ENCODE results near the gene UBE2R2. TPM values are rescaled to one million over a fixed set of nuclear protein-coding genes. Genes with fewer than 3 reads are reported as not detected.
"Not testable (repeated sequence)": the region's sequence is repeated elsewhere in the genome, so short reads cannot be mapped to it uniquely, and the experiment has no call there.

Gene UBE2R2
- total and polyA plus RNA-seq, 2 of the 4 experiments (the other 2 are of a cell fraction): 12.7 to 24.8 TPM

DNA sequence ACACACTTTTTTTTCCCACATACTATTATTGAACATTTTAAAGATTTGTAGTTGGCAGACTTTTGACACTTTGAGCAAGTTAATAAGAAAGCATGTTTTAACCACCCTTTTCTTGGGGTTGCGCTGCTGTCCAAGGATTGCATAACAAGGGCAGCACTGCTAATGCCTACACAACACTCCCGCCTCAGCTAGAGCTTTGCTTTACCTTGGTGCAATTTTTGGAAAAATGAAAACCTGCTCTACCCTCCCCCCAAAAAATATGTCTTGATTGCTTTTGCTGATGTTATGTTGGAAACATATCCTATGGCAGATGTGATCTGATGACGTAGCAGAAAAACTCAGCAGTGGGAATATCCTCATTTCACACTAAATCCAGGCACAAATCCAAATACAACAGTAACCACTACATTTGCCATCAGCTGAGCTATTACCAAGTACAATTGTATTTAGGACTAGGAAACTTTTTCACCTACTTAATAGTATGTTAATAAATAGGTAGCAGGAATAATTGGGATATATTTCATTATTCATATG is 51.5 kb downstream of the UBE2R2 start:
- in situ Hi-C loops (cut with MboI; ENCODE audit: low sequenced_read_pairs): no loop called here
- 83% methylated on average over 1 of the region's 3 CpGs; no CpG with 5 or more reads in 1 of the 2 experiments for WGBS, 2 experiments (ENCODE audit: extremely low coverage in 2 of 2, insufficient read length in 1 of 2)
- no peaks in the 10 kb centered on the region for H3K27me3 ChIP-seq (ENCODE audit: control insufficient read depth, insufficient read depth, low read length)

DNA sequence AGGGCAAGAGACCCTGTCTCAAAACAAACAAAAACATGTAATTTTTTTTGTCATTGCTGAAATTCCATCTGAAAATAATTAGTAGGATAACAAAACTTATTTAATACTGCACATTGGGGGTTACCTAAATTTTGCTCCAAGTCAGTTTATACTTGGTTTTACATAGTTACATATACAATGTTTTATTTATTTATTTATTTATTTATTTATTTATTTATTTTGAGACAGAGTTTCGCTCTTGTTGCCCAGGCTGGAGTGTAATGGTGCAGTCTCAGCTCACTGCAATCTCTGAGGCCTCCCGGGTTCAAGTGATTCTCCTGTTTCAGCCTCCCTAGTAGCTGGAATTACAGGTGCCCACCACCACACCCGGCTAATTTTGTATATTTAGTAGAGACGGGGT is 52.3 kb downstream of the UBE2R2 start:
- H3K4me2 ChIP-seq (ENCODE audit: low read depth, low read length); CTCF ChIA-PET; H4K91ac ChIP-seq (ENCODE audit: insufficient read depth, low read depth, low read length); H3K27me3 ChIP-seq (ENCODE audit: control insufficient read depth, insufficient read depth, low read length); DNase-seq; H3K4me1 ChIP-seq (ENCODE audit: control insufficient read depth, insufficient read depth, low read length); H3K4ac ChIP-seq (ENCODE audit: low read depth, low read length); H2AK9ac ChIP-seq (replicated peaks; ENCODE audit: low read depth, low read length, poor library complexity); dilution Hi-C loops (cut with HindIII; ENCODE audit: low sequenced_read_pairs, unreplicated experiment); intact Hi-C loops (cut with micrococcal nuclease); H3K23ac ChIP-seq (ENCODE audit: low read depth, low read length); H2BK15ac ChIP-seq (ENCODE audit: low read depth, low read length); H2BK5ac ChIP-seq (ENCODE audit: low read depth, low read length, poor library complexity, severe bottlenecking); H3K18ac ChIP-seq (ENCODE audit: low read depth, low read length); POLR2A ChIA-PET (ENCODE audit: unreplicated experiment); BruUV-seq (replicated peaks); H4K5ac ChIP-seq (ENCODE audit: low read depth, low read length); ATAC-seq (ENCODE audit: low read depth); H2AK5ac ChIP-seq (ENCODE audit: low read depth, low read length); H3K56ac ChIP-seq (ENCODE audit: extremely low read depth, insufficient read depth, low read length); H3K9me1 ChIP-seq (ENCODE audit: insufficient read depth, low read length); H4K8ac ChIP-seq (ENCODE audit: low read depth in 2 of 2, low read length in 2 of 2); in situ Hi-C loops (cut with MboI; ENCODE audit: low sequenced_read_pairs); H2BK20ac ChIP-seq (ENCODE audit: low read depth, low read length); H3K9ac ChIP-seq (ENCODE audit: low read depth, low read length); H2AFZ ChIP-seq (replicated peaks; ENCODE audit: low read length, poor library complexity); H3K4me3 ChIP-seq (ENCODE audit: insufficient read depth, low read depth, low read length); H3K36me3 ChIP-seq (ENCODE audit: control insufficient read depth, insufficient read depth, low read length); H3K14ac ChIP-seq (replicated peaks; ENCODE audit: low read depth, low read length); H2BK120ac ChIP-seq (ENCODE audit: low read depth, low read length); H3K9me3 ChIP-seq (ENCODE audit: control insufficient read depth, insufficient read depth, low read length); H3K27ac ChIP-seq (ENCODE audit: insufficient read depth, low read length): not testable (repeated sequence)
- peaks cover 83% of the 10 kb centered on the region for H4K20me1 ChIP-seq (ENCODE audit: insufficient read depth, low read length)
- peaks cover 0 to 76% of the 10 kb centered on the region in 2 experiments; a peak in 2 of 4 replicates for H3K79me1 ChIP-seq (ENCODE audit: low read depth in 1 of 2, low read length in 2 of 2)
- WGBS, 2 experiments (ENCODE audit: extremely low coverage in 2 of 2, insufficient read length in 1 of 2): no CpG with 5 or more reads among the region's 4 CpGs

More for the DNA sequence above, 51.5 kb downstream of the UBE2R2 start:
- H3K4me2 ChIP-seq (ENCODE audit: low read depth, low read length): no peak overlapping the region
- H3K9ac ChIP-seq (ENCODE audit: low read depth, low read length): no peak overlapping the region
- peaks cover 83% of the 10 kb centered on the region for H4K20me1 ChIP-seq (ENCODE audit: insufficient read depth, low read length)
- H3K4me3 ChIP-seq (ENCODE audit: insufficient read depth, low read depth, low read length): no peak overlapping the region
- TF ChIP-seq RFX5 (IDR thresholded peaks at IDR 0.05; ENCODE audit: low read depth, low read length) (no peak), NFE2L2 (IDR thresholded peaks at IDR 0.05; ENCODE audit: low read depth, low read length) (no peak), MAZ (IDR thresholded peaks at IDR 0.05; ENCODE audit: borderline replicate concordance, low read depth, low read length) (no peak), MXI1 (IDR thresholded peaks at IDR 0.05; ENCODE audit: borderline replicate concordance, low read depth, low read length) (no peak), RAD21 (IDR thresholded peaks at IDR 0.05; ENCODE audit: low read length) (no peak), MAFK (IDR thresholded peaks at IDR 0.05; ENCODE audit: low read depth, low read length) (peak; percentile 81), CHD1 (IDR thresholded peaks at IDR 0.05; ENCODE audit: low read depth, low read length) (no peak), POLR2A (IDR thresholded peaks at IDR 0.05; ENCODE audit: low read depth, low read length) (no peak), CEBPB (IDR thresholded peaks at IDR 0.05; ENCODE audit: low read depth, low read length) (peak; percentile 53)
- TF ChIP-seq, protein P1, sequence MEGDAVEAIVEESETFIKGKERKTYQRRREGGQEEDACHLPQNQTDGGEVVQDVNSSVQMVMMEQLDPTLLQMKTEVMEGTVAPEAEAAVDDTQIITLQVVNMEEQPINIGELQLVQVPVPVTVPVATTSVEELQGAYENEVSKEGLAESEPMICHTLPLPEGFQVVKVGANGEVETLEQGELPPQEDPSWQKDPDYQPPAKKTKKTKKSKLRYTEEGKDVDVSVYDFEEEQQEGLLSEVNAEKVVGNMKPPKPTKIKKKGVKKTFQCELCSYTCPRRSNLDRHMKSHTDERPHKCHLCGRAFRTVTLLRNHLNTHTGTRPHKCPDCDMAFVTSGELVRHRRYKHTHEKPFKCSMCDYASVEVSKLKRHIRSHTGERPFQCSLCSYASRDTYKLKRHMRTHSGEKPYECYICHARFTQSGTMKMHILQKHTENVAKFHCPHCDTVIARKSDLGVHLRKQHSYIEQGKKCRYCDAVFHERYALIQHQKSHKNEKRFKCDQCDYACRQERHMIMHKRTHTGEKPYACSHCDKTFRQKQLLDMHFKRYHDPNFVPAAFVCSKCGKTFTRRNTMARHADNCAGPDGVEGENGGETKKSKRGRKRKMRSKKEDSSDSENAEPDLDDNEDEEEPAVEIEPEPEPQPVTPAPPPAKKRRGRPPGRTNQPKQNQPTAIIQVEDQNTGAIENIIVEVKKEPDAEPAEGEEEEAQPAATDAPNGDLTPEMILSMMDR (conservative IDR thresholded peaks at IDR 0.05; ENCODE audit: low read depth, low read length): no peak
- H4K8ac ChIP-seq (ENCODE audit: low read depth in 2 of 2, low read length in 2 of 2): no peak overlapping the region
- no peaks in the 10 kb centered on the region for H3K9me3 ChIP-seq (ENCODE audit: control insufficient read depth, insufficient read depth, low read length)
- H3K23ac ChIP-seq (ENCODE audit: low read depth, low read length): no peak overlapping the region
- POLR2A ChIA-PET (ENCODE audit: unreplicated experiment): no interaction called here
- no peaks in the 10 kb centered on the region; the same call in 1 of the 2 replicates for H3K36me3 ChIP-seq (ENCODE audit: control insufficient read depth, insufficient read depth, low read length)
- ATAC-seq (ENCODE audit: low read depth) (peak; percentile 11; the same call in 1 of the 2 replicates), DNase-seq (peak; percentile 66)
- no peak overlapping the region for H2AK5ac ChIP-seq (ENCODE audit: low read depth, low read length)
- H3K4ac ChIP-seq (ENCODE audit: low read depth, low read length): no peak overlapping the region
- no peak overlapping the region for H4K5ac ChIP-seq (ENCODE audit: low read depth, low read length)
- no peak overlapping the region for H2BK120ac ChIP-seq (ENCODE audit: low read depth, low read length)
- H3K14ac ChIP-seq (replicated peaks; ENCODE audit: low read depth, low read length): no peak overlapping the region
- BruUV-seq (replicated peaks): no TSS peak
- peaks cover 5% of the 10 kb centered on the region for H3K9me1 ChIP-seq (ENCODE audit: insufficient read depth, low read length)
- H2BK20ac ChIP-seq (ENCODE audit: low read depth, low read length): no peak overlapping the region
- H2AK9ac ChIP-seq (replicated peaks; ENCODE audit: low read depth, low read length, poor library complexity): no peak overlapping the region
- H3K27ac ChIP-seq (ENCODE audit: insufficient read depth, low read length): no peak overlapping the region
- H3K56ac ChIP-seq (ENCODE audit: extremely low read depth, insufficient read depth, low read length): no peak overlapping the region
- dilution Hi-C loops (cut with HindIII; ENCODE audit: low sequenced_read_pairs, unreplicated experiment): no loop called here
- CTCF ChIA-PET: no interaction called here
- H3K18ac ChIP-seq (ENCODE audit: low read depth, low read length): no peak overlapping the region
- no peak overlapping the region for H2BK15ac ChIP-seq (ENCODE audit: low read depth, low read length)
- H2AFZ ChIP-seq (replicated peaks; ENCODE audit: low read length, poor library complexity): no peak overlapping the region
- no peak overlapping the region for H2BK5ac ChIP-seq (ENCODE audit: low read depth, low read length, poor library complexity, severe bottlenecking)
- no peak overlapping the region for H4K91ac ChIP-seq (ENCODE audit: insufficient read depth, low read depth, low read length)
- H3K79me1 ChIP-seq (ENCODE audit: low read depth in 1 of 2, low read length in 2 of 2): peaks cover 0 to 77% of the 10 kb centered on the region in 2 experiments; a peak in 2 of 4 replicates
- intact Hi-C loops (cut with micrococcal nuclease): no loop called here
- peaks cover 7% of the 10 kb centered on the region for H3K4me1 ChIP-seq (ENCODE audit: control insufficient read depth, insufficient read depth, low read length)
